ENCODE results near the gene MAN1B1.
A peak's percentile ranks its signal among the peaks of the same experiment; 100 is the strongest.

MAN1B1 gene

DNA sequence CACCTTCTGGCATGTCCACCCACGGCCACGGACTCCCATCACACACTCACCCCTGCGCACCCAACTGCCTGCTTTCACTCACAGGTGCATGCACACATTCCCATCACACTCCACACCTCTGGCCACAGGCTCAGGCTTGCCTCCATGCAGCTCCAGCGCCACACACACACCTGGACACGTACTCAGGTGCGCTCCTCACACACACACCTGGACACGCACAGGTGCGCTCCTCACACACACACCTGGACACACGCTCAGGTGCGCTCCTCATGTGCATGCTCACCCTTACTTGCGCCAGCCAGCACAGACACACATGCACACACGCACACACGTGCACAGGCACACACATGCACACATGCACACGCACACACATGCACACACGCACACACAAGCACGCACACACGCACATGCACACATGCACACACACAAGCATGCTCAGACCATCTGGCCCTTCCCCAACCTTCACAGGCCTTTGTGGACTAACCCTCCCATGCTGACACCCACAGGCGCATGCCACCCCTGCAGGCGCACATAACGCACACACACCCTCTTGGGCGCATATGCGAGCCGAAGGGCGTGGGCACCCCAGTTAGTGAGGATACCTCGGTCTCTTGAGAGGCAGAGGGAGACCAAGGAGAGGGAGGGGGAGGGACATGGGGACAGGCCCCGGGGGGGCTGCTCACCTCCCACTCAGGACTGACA is 60.5 kb downstream of the MAN1B1 start:
- Histone ChIP-seq H3K9me3 (ENCODE audit: control insufficient read depth in 5 of 5, low read length in 5 of 5) (no peaks in the 10 kb centered on the region), H3K4me3 (ENCODE audit: low read depth in 1 of 5, low read length in 5 of 5) (no peak overlapping the region), H3K27ac (ENCODE audit: low read depth, low read length) (no peak overlapping the region), H3K4me1 (ENCODE audit: control insufficient read depth in 5 of 5, insufficient read depth in 5 of 5, low read length in 5 of 5) (no peaks in the 10 kb centered on the region), H3K36me3 (ENCODE audit: control insufficient read depth in 5 of 5, insufficient read depth in 5 of 5, low read length in 5 of 5) (no peaks in the 10 kb centered on the region), H3K9ac (ENCODE audit: low read length in 5 of 5) (no peak overlapping the region), H3K27me3 (ENCODE audit: control insufficient read depth in 5 of 5, insufficient read depth in 4 of 5, low read length in 5 of 5) (peaks cover 28 to 48% (median 38%) of the 10 kb centered on the region in 5 donors)

- H3K27me3 ChIP-seq (ENCODE audit: control insufficient read depth in 5 of 5, insufficient read depth in 4 of 5, low read length in 5 of 5), result peaks cover 24 to 43% (median 32%) of the 10 kb centered on the region in 5 donors
- H3K9ac ChIP-seq (ENCODE audit: low read length in 5 of 5), result no peak overlapping the region
- H3K4me1 ChIP-seq (ENCODE audit: control insufficient read depth in 5 of 5, insufficient read depth in 5 of 5, low read length in 5 of 5), result no peaks in the 10 kb centered on the region
- no peaks in the 10 kb centered on the region for H3K9me3 ChIP-seq (ENCODE audit: control insufficient read depth in 5 of 5, low read length in 5 of 5)
- H3K4me3 ChIP-seq (ENCODE audit: low read depth in 1 of 5, low read length in 5 of 5), result no peak overlapping the region
- no peak overlapping the region for H3K27ac ChIP-seq (ENCODE audit: low read depth, low read length)
- no peaks in the 10 kb centered on the region for H3K36me3 ChIP-seq (ENCODE audit: control insufficient read depth in 5 of 5, insufficient read depth in 5 of 5, low read length in 5 of 5)
Observed at GRCh38 chr9:137147793-137148160, 61.0 kb downstream of the MAN1B1 start.

DNA sequence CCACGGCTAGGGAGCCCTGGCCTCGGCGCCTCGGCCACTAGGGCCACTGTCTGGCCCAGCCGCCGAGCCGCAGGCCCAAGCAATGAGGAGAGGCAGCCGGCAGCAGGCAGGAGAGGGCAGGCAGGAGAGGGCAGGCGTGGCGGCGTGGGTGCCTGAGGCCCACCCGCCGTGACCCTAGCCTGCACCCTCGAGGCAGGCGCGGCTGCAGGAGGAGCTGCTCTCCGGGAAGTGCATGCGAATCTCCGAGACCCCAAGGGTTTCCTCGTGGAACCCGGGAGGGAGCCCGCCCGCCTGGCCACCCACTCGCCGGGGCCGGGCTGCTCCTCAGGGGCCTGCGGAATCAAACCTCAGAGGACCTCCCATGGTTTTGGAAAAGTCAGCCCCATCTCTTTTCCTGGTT is 61.5 kb downstream of the MAN1B1 start:
- Histone ChIP-seq H3K4me3 (ENCODE audit: low read depth in 1 of 5, low read length in 5 of 5) (no peak overlapping the region), H3K36me3 (ENCODE audit: control insufficient read depth in 5 of 5, insufficient read depth in 5 of 5, low read length in 5 of 5) (no peaks in the 10 kb centered on the region), H3K4me1 (ENCODE audit: control insufficient read depth in 5 of 5, insufficient read depth in 5 of 5, low read length in 5 of 5) (no peaks in the 10 kb centered on the region), H3K27me3 (ENCODE audit: control insufficient read depth in 5 of 5, insufficient read depth in 4 of 5, low read length in 5 of 5) (peaks cover 19 to 38% (median 28%) of the 10 kb centered on the region in 5 donors), H3K9me3 (ENCODE audit: control insufficient read depth in 5 of 5, low read length in 5 of 5) (no peaks in the 10 kb centered on the region), H3K9ac (ENCODE audit: low read length in 5 of 5) (no peak overlapping the region), H3K27ac (ENCODE audit: low read depth, low read length) (no peak overlapping the region)

GRCh38 chr9:137148661-137149060 is 61.9 kb downstream of the MAN1B1 start:
- Histone ChIP-seq H3K36me3 (ENCODE audit: control insufficient read depth in 5 of 5, insufficient read depth in 5 of 5, low read length in 5 of 5) (no peaks in the 10 kb centered on the region), H3K27ac (ENCODE audit: low read depth, low read length) (no peak overlapping the region), H3K4me1 (ENCODE audit: control insufficient read depth in 5 of 5, insufficient read depth in 5 of 5, low read length in 5 of 5) (no peaks in the 10 kb centered on the region), H3K4me3 (ENCODE audit: low read depth in 1 of 5, low read length in 5 of 5) (no peak overlapping the region), H3K9ac (ENCODE audit: low read length in 5 of 5) (no peak overlapping the region), H3K9me3 (ENCODE audit: control insufficient read depth in 5 of 5, low read length in 5 of 5) (no peaks in the 10 kb centered on the region), H3K27me3 (ENCODE audit: control insufficient read depth in 5 of 5, insufficient read depth in 4 of 5, low read length in 5 of 5) (peaks cover 15 to 34% (median 23%) of the 10 kb centered on the region in 5 donors)

DNA sequence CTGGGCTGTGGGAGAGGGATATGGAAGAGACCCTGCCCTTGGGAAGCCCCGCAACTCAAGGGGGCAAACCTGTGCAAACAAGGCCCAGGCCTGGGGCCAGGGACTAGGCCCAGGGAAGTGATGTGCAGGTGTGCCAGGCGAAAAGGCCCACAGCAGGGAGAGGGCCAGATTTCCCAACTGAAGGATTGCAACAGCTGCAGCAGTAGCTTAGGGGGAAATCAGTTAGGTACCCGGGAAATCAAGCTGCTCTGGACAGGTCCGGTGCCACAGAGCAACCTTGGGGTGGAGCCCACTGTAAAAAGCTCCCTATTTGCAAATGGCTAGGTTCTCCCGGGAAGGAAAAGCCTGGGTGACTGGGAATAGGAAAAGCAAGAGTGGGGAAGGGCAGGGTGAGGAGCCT is 62.6 kb downstream of the MAN1B1 start:
- Histone ChIP-seq H3K9me3 (ENCODE audit: control insufficient read depth in 5 of 5, low read length in 5 of 5) (no peaks in the 10 kb centered on the region), H3K36me3 (ENCODE audit: control insufficient read depth in 5 of 5, insufficient read depth in 5 of 5, low read length in 5 of 5) (no peaks in the 10 kb centered on the region), H3K9ac (ENCODE audit: low read length in 5 of 5) (no peak overlapping the region), H3K4me1 (ENCODE audit: control insufficient read depth in 5 of 5, insufficient read depth in 5 of 5, low read length in 5 of 5) (no peaks in the 10 kb centered on the region), H3K27me3 (ENCODE audit: control insufficient read depth in 5 of 5, insufficient read depth in 4 of 5, low read length in 5 of 5) (peaks cover 14 to 30% (median 18%) of the 10 kb centered on the region in 5 donors), H3K4me3 (ENCODE audit: low read depth in 1 of 5, low read length in 5 of 5) (no peak overlapping the region), H3K27ac (ENCODE audit: low read depth, low read length) (no peak overlapping the region)

GRCh38 chr9:137149942-137150616 is 63.3 kb downstream of the MAN1B1 start:
- H3K4me3 ChIP-seq (ENCODE audit: low read depth in 1 of 5, low read length in 5 of 5), result no peak overlapping the region
- H3K4me1 ChIP-seq (ENCODE audit: control insufficient read depth in 5 of 5, insufficient read depth in 5 of 5, low read length in 5 of 5), result no peaks in the 10 kb centered on the region
- no peaks in the 10 kb centered on the region for H3K36me3 ChIP-seq (ENCODE audit: control insufficient read depth in 5 of 5, insufficient read depth in 5 of 5, low read length in 5 of 5)
- H3K27ac ChIP-seq (ENCODE audit: low read depth, low read length), result no peak overlapping the region
- no peak overlapping the region for H3K9ac ChIP-seq (ENCODE audit: low read length in 5 of 5)
- no peaks in the 10 kb centered on the region for H3K9me3 ChIP-seq (ENCODE audit: control insufficient read depth in 5 of 5, low read length in 5 of 5)
- peaks cover 14 to 32% (median 22%) of the 10 kb centered on the region in 5 donors for H3K27me3 ChIP-seq (ENCODE audit: control insufficient read depth in 5 of 5, insufficient read depth in 4 of 5, low read length in 5 of 5)

GRCh38 chr9:137150617-137151457 is 64.1 kb downstream of the MAN1B1 start:
- H3K9ac ChIP-seq (ENCODE audit: low read length in 5 of 5), result no peak overlapping the region
- H3K27ac ChIP-seq (ENCODE audit: low read depth, low read length), result no peak overlapping the region
- H3K4me3 ChIP-seq (ENCODE audit: low read depth in 1 of 5, low read length in 5 of 5), result no peak overlapping the region
- peaks cover 19 to 37% (median 27%) of the 10 kb centered on the region in 5 donors for H3K27me3 ChIP-seq (ENCODE audit: control insufficient read depth in 5 of 5, insufficient read depth in 4 of 5, low read length in 5 of 5)
- H3K36me3 ChIP-seq (ENCODE audit: control insufficient read depth in 5 of 5, insufficient read depth in 5 of 5, low read length in 5 of 5), result no peaks in the 10 kb centered on the region
- no peaks in the 10 kb centered on the region for H3K4me1 ChIP-seq (ENCODE audit: control insufficient read depth in 5 of 5, insufficient read depth in 5 of 5, low read length in 5 of 5)
- no peaks in the 10 kb centered on the region for H3K9me3 ChIP-seq (ENCODE audit: control insufficient read depth in 5 of 5, low read length in 5 of 5)

DNA sequence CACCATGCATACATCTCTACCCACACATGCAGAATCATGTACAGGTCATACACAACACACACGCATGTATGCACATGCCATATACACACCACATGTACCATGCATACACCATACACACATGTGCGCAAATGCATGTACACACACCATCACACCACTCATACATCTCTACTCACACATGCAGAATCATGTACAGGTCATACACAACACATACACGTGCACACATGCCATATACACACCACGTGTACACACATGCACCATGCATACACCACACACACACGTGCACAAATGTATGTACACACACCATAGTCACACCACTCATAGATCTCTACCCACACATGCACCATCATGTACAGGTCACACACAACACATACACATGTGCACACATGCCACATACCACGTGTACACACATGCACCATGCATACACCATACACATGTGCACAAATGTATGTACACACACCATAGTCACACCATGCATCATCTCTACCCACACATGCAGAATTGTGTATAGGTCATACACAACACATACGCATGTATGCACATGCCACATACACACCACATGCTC is 66.1 kb downstream of the MAN1B1 start:
- H3K4me1 ChIP-seq (ENCODE audit: control insufficient read depth in 5 of 5, insufficient read depth in 5 of 5, low read length in 5 of 5), result peaks cover 0 to 5% (median 4%) of the 10 kb centered on the region in 5 donors
- H3K27ac ChIP-seq (ENCODE audit: low read depth, low read length), result no peak overlapping the region
- H3K9ac ChIP-seq (ENCODE audit: low read length in 5 of 5), result no peak overlapping the region
- no peaks in the 10 kb centered on the region for H3K9me3 ChIP-seq (ENCODE audit: control insufficient read depth in 5 of 5, low read length in 5 of 5)
- no peak overlapping the region for H3K4me3 ChIP-seq (ENCODE audit: low read depth in 1 of 5, low read length in 5 of 5)
- H3K27me3 ChIP-seq (ENCODE audit: control insufficient read depth in 5 of 5, insufficient read depth in 4 of 5, low read length in 5 of 5), result peaks cover 14 to 39% (median 31%) of the 10 kb centered on the region in 5 donors
- H3K36me3 ChIP-seq (ENCODE audit: control insufficient read depth in 5 of 5, insufficient read depth in 5 of 5, low read length in 5 of 5), result no peaks in the 10 kb centered on the region

GRCh38 chr9:137156567-137157375 is 70.0 kb downstream of the MAN1B1 start:
- Histone ChIP-seq H3K27ac (ENCODE audit: low read depth, low read length) (no peak overlapping the region), H3K36me3 (ENCODE audit: control insufficient read depth in 5 of 5, insufficient read depth in 5 of 5, low read length in 5 of 5) (no peaks in the 10 kb centered on the region), H3K9ac (ENCODE audit: low read length in 5 of 5) (no peak overlapping the region), H3K4me1 (ENCODE audit: control insufficient read depth in 5 of 5, insufficient read depth in 5 of 5, low read length in 5 of 5) (peaks cover 0 to 5% (median 4%) of the 10 kb centered on the region in 5 donors), H3K9me3 (ENCODE audit: control insufficient read depth in 5 of 5, low read length in 5 of 5) (peaks cover 0 to 2% (median 0%) of the 10 kb centered on the region in 5 donors), H3K27me3 (ENCODE audit: control insufficient read depth in 5 of 5, insufficient read depth in 4 of 5, low read length in 5 of 5) (peaks cover 39 to 59% (median 57%) of the 10 kb centered on the region in 5 donors), H3K4me3 (ENCODE audit: low read depth in 1 of 5, low read length in 5 of 5) (peak overlapping the region in 1 of 5 donors; percentile 27)
